Esophagus mucosa (tissue), 1 donor: ENCODE data around the gene SFRP4. TPM values are rescaled to one million over a fixed set of nuclear protein-coding genes. Genes with fewer than 3 reads are reported as not detected.

Source experiments
- ATAC-seq: fragments of 200-7000 bp; cut with Tn5 transposase; one replicate; pipeline ENCODE4 v1.9.1; 2020
- total RNA-seq: library from RNA; stranded (reverse); gene quantifications from one replicate; pipeline ENCODE4 v1.2.4, GENCODE V29; 2023
- donor health status: DM: yes; HTN: yes; CAD: no.

Gene SFRP4
- total RNA-seq, 1 donor from 2014 or later = not detected

DNA sequence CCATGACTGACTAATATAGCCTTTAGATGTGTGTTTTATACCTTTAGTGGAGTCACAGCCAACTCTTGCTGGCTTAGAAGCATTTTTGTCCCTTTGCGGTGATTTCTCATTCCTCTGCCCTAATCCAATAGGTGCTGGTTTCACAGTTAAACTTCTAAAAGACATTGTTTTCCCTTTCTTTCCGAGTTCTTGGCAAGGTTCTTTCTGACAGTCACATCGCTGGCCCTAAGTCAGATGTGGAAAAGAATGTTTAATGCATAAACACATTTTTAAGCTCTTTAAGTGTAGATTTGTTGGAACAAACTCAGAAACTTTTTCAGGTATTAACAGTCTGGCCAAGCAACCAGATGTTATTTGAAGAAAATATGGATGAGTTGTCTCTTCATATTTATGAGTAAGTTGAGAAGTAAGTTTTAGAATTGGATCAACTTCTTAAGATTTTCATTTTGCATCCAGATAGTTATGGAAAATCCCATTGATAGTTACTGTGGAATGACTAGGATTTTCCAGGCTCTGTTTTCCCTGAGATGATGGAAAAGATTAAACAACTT lies 7.9 kb upstream of the SFRP4 start:
- ATAC-seq = no peak

DNA sequence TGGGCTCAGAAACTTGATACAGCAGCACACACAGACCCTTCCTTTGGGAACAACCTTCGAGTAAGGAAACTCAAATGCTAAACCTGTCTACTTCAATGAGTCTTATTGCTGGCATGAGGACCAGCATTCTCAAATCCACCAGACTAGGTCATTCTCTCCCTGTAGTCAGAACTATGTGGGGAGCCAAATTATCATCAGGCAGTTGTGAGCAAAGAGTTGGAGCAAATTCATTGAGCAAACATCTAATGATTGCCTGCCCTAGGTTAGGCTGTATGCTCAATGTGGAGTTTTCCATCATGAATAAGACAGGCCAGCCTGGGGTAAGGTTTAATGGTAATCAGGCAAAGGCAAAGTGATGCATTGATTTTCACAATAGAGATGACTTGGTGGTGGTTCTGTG lies 7.4 kb upstream of the SFRP4 start:
- ATAC-seq = no peak

DNA sequence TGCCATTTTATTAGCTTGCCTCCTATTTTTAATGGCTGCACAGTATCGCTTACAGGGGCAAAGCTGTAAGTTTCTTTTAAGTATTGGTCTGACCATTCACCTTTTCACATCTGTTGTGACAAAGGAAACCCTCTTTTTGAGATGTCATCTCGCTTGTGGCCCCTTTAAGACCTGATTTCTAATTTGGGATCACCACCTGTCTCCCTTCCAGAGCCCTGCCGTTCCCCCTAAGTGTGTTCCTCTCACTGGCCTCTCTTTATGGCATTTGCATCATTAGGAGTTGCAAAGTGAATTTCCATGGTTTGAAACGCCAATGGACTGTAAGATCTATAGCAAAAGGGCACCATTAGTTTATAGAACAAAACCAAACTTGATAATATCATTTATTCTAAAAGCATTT lies 5.3 kb upstream of the SFRP4 start:
- ATAC-seq = no peak

DNA sequence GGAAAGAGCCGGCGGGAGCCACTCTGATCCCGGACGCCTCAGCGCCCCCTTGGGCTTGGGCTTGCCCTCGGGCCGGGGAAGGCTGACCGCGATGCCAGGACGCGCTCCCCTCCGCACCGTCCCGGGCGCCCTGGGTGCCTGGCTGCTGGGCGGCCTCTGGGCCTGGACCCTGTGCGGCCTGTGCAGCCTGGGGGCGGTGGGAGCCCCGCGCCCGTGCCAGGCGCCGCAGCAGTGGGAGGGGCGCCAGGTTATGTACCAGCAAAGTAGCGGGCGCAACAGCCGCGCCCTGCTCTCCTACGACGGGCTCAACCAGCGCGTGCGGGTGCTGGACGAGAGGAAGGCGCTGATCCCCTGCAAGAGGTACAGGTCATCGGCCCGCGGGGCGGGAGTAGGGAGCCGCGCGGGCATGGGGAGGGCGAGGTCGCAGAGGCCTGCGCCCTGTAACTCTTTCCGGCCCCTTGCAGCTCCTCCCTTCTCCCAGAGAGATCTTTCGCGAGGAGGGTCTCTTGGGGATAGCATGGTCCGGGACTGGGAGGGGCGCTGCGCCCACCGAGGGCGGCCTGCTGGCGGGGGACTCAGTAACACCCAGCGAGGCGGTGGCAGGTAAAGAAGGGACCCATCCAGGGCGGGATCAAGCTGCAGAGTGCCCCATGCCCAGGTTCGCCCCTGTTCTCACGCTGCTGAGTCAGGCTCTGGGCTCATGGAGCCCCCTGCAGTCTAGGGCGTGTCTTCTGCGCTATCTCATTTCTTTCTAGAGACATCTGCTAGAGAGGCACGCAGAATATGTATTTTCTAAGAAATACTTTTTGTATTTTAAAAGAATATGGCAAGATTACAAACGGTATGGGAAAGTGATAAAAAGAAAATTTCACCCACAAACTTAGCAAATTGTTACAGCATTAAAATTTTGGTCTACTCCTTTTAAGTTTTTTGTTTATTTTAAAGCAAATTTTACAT lies 4.5 kb upstream of the SFRP4 start:
- ATAC-seq = peak; percentile 38

DNA sequence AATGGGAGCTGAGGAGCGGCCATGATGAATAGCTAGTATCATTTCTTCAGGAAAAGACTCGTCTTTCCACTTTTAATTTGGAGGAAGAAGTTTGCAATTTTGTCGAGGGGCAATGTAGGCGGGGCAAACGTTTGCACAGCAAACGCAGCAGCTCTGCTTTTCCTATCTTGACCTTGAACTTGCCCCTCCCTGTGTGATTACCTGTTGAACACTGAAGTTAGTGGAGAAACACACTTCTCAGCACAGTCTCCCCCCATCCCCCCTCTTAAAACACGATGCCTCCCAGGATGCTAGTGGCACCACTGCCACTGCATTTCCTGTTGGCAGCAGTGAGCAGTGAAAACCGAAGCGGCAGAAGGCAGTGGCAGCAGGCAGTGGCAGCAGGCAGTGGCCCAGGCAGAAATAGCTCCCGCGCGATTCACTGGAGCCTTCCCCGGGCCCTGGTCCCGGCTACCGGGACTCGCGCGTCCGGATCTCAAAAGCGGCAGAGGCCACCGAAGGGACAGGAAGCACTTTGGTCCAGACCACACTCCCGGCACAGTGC lies 3.8 kb upstream of the SFRP4 start, which contains the start of gene EPDR1:
TSS of gene EPDR1 (plus strand) at position 336 of the 544 bp plus-strand sequence. CDS start 300 bp downstream, outside the sequence.
- ATAC-seq = peak; percentile 44

DNA sequence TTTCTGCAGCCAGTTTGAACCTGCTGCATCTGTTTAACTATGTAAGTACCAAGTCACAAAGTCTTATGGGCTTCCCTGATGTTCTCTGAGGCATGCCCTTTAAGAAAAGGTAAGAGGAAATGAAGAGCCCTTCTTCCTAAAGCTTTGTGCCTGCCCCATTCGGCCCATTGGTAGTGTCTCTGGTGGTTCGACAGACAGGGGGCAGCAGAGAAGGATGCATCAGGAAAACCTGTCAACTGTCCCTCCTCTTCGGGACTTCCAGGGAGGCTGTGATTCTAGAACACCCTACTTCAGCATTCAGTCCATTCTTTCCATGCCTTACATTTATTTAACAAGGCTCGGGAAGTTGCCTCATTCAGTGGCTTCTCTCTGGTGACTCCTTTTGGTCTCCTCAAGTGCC lies 1.9 kb upstream of the SFRP4 start:
- ATAC-seq = no peak

DNA sequence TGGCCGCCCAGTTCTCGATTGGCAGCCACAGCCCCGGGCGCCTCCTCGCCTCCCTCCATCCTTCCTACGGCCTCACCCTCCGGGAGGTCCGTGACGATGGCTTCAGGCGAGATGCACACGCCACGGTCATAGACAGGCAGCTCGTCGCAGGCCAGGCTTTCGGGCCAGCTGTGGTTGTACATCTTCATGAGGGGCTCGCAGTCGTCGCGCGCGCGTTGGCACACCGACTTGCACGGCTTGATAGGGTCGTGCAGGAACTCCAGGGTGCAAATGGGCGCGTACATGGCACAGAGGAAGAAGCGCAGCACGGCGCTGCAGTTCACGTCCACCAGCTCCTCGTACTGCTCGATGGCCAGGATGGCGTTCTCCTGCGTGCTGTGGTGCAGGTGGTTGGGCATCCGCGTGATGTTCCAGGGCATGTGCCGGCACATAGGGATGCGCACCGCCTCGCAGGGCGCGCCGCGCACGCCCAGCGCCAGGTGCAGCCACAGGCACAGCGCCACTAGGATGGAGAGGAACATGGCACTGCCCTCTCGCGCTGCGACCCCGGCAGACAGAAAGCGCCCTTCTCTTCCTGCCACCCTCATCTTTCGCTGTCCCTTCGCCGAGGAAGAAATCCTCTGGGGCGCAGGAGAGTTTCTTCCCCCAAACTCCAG lies 472 bp downstream of the SFRP4 start:
- ATAC-seq = no peak

DNA sequence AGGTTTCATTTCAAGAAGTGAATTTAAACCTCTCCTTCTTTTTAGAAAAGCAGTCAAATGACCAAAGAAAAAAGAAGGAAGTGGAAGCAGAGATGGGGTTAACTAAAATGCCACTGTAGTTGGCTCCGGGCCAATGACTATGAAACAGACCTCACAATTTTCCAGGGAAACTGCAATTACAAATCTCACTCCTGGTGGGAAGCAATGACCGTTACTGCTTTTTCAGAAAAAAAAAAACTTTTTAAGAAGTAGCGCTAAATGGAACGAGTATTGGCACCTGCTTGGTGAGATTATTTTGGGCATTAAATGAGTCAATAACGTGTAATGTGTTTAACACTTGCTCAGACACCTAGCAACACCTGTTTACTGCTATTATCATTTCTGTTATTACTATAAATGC lies 1.2 kb downstream of the SFRP4 start:
- no peak for ATAC-seq

DNA sequence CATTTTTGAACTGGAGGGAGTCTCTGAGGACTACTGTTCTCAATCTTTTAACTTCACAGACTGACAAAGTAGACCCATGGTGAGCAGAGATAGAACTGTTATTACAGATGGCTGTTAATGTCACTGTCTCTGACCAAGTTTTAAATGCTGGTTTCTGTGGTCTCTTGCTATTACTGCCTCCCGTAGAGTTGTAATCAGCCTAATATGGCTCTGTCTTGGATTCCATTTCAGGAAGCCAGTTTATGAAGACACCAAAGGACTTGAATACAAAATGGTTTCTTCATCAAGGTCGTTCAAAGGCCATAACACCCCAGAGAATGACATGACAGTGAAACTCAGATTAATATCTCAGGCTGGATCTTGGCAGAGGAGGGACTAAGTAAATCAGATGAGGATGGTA lies 3.9 kb downstream of the SFRP4 start:
- no peak for ATAC-seq

DNA sequence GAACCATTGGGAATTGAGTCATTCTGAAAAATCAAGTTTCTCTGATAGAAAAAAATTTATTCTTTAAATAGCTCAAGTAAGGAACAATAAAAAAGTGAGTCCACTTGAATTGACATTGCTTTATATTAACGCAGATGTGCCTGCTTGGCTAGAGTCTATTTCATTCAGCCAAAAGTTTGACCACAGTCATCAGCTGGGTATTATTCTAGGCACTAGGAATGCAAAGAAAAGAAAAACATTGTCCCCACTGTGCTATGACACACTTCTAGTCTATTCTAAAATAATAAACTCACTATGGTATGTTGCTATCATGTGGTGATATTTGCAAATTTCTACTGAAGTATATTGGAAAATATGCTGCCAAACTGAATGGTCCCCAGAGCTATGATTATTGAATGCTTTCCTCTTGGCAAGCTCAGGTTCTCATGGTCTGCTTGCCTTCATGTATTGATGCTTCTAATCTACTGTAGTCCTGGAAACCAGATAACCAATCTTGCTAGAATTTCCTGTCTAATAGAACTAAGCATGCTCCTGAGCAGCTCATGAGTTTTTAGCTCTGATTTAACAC lies 8.3 kb downstream of the SFRP4 start:
- no peak for ATAC-seq

DNA sequence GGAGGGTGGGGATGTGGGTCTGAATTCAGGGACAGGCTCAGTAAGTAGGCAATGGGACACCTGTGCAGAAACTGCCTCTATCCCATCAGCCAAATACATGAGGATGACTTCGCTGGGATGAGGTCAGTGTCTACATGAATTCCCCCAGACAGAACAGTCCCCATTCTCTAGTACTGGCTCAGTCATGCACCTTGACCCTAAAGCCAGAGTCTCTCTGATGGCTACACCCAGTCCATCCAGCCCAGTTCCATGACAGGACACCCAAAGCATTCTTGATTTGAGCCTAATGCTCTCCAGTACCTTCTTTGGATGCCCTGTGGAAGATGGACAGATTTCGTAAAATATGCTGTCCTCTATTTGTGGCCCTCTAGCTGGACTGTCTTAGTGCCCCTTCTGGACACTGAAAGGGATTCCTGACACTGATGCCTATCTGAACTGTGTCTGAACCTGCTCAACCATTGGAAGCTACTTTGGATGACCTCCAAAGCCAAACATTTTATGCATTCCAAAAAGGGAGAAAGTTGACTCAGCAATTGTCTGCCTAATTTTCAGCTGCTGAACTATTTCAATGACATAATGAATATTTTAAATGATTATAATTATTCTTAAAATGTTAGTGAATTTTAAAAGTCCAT lies 14.6 kb downstream of the SFRP4 start:
- ATAC-seq = no peak

DNA sequence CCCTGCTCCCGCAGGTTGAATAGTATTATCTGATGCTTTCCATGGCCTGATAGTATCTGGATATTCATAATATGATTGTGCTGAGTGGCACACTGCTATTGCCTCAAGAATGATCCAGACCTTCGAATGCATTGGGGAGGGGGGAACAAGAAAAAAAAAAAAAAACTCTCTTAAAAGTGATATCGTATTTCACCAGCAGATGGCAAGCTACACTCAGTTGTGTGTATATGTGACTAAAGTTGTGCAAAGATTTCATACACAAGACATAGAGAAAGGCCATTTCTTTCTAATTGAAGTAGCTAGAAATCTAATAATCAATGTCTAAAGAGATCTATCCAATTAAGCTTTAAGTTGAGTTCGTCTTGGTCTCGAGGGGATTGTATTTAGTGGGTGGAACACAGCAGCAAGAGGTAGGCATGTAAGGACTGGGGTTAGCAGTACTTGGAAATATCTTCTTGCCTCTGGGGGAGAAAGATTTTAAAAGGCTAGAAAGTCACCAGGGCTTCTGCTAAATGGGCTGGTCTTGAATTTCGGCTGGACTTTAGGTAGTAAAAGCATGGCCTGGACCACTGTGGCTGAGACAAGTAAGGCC lies 15.3 kb downstream of the SFRP4 start:
- ATAC-seq = no peak

DNA sequence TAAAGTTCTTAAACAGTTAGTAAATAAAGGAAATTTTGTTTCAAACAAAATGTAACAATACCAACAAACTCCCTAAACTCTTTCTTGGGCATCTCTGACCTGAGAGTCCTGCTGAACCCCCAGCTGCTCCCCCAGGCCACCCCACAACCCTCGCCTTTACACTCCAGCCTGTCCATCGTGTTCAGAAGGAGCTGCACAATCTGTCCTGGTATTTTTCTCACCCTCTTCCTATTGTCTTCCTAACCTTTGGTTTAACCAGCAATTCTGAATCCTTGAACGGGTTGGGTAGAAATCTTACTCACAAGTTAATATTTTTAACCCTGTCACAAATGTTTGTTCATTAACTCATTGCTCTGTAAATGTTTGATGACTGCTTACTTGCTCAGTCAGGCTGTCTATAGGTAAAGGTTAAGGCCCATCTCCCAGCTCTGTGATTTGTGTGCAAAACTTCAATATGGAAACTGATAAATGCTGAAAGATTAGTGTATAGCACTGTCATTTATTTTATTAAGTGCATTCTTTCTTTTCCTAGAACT lies 16.8 kb downstream of the SFRP4 start:
- ATAC-seq = no peak

DNA sequence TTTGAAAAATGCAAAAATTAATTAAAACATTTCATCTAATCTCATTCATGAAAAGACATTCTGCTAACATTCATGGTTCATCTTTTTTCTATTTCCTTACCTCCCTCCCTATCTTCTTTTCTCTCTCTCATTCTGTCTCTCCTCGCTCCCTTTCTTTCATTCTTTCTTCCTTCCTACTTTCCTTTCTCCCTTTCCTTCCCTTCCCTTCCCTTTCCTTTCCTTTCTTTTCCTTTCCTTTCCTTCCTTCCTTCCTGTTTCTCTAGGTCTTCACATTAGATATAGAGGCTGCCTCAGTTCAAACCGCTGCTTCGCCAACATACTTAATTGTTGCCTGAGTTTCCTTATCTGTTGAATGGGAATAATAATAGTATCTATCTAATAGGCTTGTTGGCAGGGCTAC lies 21.9 kb downstream of the SFRP4 start:
- no peak for ATAC-seq

DNA sequence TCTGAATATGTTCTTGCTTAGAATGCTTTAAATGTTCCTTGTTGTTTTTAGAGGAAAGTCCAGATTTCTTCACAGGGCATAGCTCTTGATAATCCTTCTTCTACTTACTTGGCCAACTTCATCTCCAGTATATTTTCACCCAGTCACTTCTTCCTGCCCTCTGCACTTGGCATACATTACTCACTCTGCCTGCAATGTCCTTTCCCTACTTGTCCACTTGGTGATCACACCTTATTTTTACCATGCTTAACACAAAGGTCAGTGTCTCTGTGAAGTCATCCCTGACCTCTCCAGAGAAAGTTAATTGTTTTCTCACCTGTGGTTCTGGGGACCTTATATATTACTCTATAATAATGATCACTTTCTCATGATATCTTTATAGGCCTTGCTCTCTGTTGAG lies 23.3 kb downstream of the SFRP4 start:
- ATAC-seq = no peak

DNA sequence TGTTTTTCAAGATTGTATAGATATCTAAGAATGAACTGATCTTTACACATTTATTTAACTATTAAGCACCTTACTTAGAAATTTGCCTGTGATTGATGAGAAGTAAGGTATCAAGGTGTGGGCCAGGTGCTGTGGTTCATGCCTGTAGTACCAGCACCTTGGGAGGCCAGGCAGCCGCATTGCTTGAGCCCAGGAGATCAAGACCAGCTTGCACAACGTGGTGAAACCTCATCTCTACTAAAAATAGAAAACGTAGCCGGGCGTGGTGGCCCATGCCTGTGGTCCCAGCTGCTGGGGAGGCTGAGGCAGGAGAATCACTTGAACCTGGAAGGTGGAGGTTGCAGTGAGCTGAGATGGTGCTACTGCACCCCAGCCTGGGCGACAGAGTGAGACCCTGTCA lies 34.5 kb downstream of the SFRP4 start:
- ATAC-seq = no peak

Other genes starting within 250 kb of the SFRP4 start
- gene GPR141, start 233.1 kb downstream of the SFRP4 start, total RNA-seq = 0.60 TPM
- gene NME8, start 68.2 kb downstream of the SFRP4 start, total RNA-seq = not detected
- 0.64 TPM for gene EPDR1, start 3.8 kb upstream of the SFRP4 start, total RNA-seq